ENCODE data around the gene VWC2.

The VWC2 gene

DNA sequence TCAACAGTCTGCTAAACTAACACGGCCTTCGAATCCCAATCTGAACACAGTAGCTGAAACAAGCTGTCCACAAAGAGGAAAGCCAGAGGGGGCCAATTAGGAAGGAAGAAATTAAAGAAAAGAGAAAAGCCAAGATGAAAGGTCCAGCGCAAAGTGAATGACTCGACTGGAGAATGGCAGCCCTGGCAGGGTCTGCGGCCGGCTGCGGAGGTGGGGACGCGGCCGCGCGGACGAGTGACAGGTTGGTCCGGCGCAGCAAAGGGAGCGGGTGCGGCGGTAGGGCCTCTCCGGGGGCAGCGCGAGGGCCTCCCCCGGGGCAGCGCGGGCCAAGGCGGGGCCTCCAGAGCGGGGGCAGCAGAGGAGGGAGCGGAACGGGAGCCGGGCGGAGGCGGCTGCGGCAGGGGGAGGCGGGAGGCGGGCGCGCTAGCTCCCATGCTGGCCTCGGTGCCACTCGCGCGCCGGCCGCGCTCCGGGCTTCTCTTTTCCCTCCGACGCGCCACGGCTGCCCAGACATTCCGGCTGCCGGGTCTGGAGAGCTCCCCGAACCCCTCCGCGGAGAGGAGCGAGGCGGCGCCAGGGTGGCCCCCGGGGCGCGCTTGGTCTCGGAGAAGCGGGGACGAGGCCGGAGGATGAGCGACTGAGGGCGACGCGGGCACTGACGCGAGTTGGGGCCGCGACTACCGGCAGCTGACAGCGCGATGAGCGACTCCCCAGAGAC lies at the start of gene VWC2:
VWC2 (plus strand) TSS at position 421 of the 718 bp plus-strand sequence. CDS start 1,798 bp downstream, outside the sequence.
- no peak for DNase-seq (ENCODE audit: low spot score)

DNA sequence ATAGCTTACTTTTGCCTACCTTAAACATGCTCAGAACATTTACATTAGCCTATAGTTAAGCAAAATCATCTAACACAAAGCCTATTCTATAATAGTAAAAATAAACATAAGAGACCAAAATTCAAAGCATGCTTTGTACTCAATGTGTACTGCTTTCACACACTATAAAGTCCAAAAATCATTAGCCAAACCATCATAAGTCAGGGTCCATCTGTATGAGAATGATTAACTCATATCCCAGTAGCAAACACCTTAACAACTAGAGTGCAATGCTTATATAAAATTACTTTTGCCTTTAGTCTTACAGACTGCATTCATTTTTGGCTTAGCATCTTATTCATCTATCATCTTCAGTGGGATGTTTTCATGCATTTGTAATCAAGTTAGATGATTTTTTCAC lies 49.4 kb upstream of the VWC2 start:
- no peak for DNase-seq (ENCODE audit: low spot score)

DNA sequence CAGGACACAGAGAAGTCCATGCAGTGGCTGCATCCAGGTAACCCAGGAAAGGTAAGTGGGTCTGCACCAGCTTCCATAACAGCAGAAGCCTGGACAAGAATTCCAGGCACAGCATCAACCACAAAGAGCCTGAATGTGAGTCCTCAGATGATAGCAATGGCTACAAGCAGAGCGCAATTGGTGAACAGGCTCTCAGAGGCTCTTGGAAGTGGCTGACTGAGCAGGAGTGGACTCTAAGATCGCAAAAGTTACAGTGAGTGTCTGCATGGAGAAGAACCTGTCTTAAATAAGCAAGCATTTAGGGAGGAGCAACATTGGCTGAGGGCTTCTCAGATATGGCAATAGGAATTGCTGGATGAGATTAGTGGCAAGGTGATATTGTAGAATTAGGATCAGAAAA lies 41.6 kb upstream of the VWC2 start:
- no peak for DNase-seq (ENCODE audit: low spot score)

DNA sequence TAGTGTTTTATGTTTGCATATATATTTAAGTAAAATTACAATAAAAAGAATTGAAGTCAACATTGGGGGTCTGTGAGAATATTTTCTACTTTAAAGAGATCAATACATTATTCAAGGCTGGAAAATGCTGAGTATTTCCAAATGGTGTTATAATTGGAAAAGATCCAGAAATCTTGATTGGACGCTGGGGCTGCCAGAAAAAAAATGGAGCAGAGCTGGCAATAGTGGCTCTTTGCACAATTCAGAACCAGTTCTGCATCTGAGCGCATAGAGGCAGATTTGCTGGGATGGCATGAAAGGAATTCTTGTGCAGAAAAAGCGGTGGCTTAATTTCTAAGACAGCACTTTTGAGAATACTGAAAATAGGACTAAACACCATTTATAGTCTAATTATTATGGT lies 10.8 kb upstream of the VWC2 start:
- no peak for DNase-seq (ENCODE audit: low spot score)

DNA sequence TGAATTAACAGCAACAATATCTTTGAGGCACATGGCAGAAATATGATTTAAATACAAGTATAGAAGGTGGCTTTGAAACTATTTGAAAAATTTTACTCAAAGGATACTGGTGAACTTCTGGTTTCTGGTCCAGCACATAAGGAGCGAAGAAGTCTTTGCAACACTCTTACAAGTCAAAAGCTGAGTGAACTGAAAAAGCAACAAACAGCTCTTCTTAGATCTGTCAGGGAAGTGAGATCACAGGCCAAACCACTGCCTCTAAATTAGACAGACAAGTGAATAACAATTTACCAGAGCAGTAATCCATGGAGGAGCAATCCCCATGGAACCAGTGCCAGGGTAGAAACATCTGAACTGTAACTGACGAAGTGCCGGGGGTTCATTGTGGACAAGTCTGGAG lies 9.6 kb upstream of the VWC2 start:
- DNase-seq (ENCODE audit: low spot score): no peak

DNA sequence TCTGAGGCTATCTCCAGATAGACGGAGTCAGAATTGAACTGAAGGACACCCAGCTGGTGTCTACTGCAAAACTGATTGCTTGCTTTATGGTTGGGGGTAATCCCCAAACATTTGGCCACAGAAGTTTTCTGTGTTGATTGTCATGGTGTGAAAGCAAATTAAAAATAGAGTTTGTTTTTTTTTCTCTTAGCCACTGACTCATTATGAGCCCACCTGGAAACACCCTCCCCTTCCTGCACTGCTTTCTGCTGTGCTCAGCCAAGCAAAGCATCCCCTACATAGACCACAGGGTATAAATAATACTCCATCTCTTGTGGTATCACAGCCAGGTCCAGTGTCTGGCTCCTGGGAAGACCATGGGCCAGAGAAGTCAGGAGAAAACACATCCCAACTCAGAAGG lies 6.5 kb upstream of the VWC2 start:
- no peak for DNase-seq (ENCODE audit: low spot score)

DNA sequence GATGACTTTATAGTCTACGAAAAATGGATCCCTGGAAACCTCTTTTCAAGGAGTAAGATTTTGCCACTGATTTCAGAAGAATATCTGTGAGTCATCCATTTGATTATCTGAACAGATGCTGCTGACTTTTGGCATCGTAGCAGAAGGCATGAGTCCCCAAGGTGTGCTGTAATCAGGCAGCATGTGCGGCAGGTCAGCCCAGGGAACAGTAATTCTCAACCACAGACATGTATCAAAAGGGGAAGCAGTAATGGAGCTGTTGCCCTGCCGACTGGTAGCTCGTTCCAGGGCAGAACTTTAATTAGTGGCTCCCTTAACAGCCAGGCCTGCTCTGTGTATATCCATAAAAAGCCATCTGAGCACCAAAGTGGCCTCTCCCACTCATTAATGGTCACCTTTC lies 5.7 kb upstream of the VWC2 start:
- DNase-seq (ENCODE audit: low spot score): no peak

DNA sequence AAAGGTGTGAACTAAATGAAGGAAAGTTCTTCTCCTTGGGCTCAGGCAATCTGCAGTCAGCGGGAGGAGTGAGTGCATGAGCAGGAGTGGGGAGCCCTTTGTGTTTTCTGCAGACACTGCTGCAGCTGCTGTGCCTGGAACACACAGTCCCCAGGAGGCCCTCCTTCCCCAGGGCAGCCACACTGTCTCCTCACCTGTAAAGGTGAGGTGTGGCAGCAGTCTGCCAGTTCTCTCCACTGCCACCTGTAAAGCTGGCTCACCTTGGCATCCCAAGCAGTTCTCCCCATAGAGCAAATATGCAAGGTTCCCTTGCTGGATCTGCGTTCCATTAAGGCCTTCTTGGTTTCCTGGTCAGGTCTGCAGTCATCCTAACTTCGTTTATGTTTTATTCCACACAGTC lies 5.2 kb upstream of the VWC2 start:
- no peak for DNase-seq (ENCODE audit: low spot score)

DNA sequence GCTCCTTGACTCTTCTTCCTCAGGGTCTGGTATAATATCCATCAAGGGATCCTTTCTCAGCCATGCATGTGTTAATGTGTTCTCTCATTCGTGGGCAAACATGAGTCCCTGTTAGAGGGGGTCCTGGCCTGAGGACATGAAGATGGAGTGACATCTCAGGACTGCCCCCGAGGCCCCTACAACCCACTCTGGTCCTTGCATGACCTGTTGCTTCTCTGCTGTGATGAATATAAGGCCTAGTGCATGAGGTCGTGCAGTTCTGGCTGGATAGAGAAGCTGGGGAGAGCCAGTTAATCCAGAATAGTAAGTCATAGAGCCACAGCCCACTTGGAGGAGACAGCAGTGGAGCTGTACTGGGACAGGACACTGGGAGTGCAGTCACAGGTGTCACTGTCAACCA lies 4.6 kb upstream of the VWC2 start:
- no peak for DNase-seq (ENCODE audit: low spot score)

DNA sequence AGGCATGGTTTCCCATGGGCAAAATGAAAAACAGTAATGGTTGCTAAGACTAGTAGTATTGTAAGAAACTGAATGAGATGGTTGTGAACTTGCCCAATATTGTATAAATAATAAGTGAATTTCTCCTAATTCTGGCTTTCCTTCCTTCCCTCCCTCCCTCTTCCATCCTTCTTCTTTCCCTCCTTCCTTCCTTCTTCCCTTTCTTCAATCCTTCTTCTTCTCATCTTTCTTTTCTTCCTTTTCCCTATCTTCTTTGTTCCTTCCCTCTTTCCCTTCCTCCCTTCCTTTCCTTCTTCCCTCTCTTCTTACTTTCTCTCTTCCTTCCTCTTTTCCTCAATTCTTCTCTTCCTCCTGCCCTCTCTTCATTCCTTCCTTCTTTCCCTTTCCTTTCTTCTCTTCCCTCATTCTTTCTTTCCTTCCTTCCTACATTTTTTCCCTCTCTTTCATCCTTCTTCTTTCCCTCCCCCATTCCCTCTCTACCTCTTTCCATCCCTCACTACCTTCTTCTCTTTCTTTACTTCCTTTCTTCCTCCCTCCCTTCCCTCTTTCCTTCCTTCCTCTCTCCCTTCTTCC lies 4.1 kb upstream of the VWC2 start:
- DNase-seq (ENCODE audit: low spot score): no peak

DNA sequence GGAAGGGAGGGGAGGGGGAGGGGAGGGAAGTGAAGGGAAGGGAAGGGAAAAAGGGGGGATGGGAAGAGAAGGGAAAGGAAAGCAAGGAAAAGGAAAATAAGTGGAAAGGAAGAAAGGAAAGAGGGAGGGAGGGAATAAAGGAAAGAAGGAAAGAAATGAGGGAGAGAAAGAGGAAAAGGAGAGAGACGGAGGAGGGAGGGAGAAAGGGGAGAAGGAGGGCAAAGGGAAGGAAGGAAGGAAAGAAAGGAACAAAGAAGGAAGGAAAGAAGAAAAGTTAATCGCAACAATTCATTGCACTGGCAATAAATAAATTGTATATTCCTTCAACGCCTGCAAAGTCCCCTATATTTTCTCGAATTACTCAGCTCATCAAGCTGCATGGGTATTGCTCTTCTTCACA lies 2.6 kb upstream of the VWC2 start:
- no peak for DNase-seq (ENCODE audit: low spot score)

DNA sequence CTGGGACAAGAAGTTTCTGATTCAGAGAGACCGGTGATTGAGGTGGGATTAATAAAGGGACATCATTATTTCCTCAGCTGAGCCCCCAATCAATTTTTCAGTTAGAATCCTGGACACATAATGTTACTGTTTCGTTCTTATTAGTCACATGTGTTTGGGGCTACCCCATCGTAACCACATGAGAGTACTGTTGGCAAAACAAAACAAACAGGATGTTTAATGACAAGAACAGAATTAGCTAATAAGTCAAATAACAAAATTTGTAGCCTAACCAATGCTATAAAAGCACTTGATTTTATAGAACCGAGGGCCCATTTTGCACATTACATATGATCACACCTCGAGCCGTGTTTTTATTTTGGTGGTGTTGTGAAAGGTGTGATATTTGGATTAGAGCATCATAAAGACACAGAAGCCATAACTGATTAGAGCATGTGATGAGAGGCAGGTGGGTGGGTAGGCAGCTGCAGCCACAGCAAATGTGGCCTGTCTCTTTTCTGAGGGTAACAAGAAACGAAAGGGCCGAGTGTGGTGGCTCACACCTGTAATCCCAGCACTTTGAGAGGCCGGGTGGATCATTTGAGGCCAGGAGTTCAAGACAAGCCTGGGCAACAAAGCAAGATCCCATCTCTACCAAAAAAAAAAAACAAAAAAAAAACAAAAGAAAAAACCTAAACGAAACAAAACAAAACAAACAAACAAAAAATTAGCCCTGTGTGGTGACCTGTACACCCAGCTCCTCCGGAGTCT lies 1.8 kb upstream of the VWC2 start:
- DNase-seq (ENCODE audit: low spot score): no peak

DNA sequence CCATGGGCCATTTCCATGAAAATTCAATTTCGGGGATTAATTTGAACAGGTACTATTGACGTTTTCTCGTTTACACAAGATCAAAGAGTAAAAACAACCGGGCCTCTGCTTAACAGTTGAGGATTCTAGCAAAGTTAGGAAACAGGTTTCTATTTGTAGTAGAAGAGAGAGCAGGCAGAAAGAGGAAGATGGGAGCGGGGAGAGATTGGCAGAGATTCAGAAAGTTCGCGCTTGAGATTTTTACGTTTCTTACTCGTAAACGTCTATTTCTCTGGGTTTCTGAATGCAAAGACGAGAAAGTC lies 571 bp upstream of the VWC2 start:
- no peak for DNase-seq (ENCODE audit: low spot score)

DNA sequence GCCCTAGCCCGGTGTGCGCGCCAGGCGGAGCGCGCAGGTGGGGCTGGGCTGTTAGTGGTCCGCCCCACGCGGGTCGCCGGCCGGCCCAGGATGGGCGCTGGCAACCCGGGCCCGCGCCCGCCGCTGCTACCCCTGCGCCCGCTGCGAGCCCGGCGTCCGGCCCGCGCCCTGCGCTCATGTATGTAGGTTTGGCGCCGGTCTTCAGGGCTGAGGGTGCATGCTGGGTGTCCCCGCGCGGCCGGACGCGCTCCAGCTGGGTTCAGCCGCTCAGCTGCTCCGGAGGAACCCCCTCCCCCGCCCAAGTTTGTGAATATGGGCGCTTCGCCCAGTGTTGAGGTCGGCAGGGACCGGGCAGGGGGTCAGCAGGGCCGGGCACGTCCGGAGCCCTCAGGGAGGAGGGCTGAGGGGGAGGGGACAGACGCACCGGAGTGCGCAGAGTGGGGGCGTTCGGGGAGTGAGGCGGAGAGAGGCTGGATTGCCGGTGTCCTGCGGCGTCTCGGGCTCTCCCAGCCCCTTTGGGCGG lies 559 bp downstream of the VWC2 start:
- DNase-seq (ENCODE audit: low spot score): no peak

DNA sequence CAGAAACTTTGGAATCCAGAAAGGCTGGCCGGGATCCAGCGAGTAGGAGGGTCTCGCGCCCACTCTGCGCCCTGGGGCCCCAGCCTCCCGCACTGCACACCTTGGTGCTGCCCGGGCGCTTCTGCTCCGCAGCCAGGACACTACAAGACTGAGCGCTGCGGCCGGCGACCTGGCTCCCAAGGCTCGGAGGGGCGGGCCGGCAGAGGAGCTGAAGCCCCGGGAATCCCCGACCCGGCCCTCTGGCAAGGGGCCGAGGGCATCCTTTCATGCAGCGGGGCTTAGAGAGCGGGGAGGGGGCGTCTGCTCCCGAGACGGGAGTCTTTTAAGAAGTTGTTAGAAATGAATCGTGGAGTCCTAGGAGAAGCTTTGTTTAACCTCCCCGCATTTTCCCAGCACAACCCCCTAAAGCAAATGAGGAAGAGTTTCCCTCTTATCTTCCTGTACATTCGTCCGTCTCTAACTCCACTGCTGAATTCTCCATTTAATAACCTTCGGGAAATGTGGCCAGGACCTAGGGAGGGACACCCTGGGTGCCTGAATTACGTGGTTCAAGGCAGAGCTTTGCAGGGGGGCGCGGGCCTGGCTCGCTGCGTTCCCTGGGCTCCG lies 1.1 kb downstream of the VWC2 start:
- no peak for DNase-seq (ENCODE audit: low spot score)

DNA sequence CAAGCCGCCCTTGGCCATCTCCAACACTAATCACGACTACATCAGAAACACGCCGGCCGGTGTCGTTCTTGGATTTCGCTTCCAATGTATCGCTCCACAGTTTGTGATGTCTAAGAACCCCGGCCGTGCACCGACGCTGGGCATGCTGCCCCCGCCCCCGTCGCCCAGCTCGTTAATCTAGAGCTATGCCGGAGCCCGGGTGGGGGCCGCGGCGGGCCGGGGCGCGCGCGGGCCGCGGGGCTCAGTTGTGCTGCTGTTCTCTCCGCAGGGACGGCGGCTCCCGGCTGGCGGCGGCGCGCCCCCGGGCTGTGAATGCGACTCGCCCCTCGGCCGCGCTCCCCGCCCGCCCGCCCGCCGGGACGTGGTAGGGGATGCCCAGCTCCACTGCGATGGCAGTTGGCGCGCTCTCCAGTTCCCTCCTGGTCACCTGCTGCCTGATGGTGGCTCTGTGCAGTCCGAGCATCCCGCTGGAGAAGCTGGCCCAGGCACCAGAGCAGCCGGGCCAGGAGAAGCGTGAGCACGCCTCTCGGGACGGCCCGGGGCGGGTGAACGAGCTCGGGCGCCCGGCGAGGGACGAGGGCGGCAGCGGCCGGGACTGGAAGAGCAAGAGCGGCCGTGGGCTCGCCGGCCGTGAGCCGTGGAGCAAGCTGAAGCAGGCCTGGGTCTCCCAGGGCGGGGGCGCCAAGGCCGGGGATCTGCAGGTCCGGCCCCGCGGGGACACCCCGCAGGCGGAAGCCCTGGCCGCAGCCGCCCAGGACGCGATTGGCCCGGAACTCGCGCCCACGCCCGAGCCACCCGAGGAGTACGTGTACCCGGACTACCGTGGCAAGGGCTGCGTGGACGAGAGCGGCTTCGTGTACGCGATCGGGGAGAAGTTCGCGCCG lies 1.9 kb downstream of the VWC2 start:
- no peak for DNase-seq (ENCODE audit: low spot score)

DNA sequence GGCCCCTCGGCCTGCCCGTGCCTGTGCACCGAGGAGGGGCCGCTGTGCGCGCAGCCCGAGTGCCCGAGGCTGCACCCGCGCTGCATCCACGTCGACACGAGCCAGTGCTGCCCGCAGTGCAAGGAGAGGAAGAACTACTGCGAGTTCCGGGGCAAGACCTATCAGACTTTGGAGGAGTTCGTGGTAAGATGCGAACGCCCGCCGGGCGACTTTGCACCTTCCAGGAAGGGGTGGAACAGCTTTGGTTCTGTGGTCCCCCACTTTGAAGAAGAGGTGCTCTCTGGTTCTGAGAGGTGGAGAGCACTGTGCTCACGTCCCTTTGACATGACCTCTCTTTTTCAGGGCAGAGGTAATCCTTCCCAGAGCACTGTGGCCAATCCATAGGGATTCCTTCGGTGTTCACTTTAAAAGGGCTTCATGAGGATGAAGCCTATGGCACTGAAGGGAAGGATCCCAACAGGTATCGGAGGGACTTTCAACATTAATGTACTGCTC lies 2.6 kb downstream of the VWC2 start:
- DNase-seq (ENCODE audit: low spot score): no peak

DNA sequence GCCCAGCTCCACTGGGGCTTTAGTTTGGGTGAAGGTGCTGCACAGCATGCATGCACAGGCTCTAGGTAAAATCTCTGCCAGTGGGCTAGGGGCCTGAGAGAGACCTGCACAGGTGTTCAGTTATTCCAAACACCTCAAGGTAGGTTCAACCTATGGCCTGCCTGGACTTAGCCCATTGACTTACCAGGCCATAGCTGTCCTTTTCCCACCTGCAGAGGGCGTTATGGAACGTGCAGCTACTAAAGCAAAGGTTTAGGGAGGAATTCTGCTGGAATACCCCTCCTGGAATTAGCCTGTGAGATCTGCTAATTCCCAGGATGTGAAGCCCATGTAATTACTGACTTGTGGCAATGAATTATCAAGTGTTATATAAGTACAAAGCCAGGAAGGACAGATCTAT lies 3.6 kb downstream of the VWC2 start:
- DNase-seq (ENCODE audit: low spot score): no peak

DNA sequence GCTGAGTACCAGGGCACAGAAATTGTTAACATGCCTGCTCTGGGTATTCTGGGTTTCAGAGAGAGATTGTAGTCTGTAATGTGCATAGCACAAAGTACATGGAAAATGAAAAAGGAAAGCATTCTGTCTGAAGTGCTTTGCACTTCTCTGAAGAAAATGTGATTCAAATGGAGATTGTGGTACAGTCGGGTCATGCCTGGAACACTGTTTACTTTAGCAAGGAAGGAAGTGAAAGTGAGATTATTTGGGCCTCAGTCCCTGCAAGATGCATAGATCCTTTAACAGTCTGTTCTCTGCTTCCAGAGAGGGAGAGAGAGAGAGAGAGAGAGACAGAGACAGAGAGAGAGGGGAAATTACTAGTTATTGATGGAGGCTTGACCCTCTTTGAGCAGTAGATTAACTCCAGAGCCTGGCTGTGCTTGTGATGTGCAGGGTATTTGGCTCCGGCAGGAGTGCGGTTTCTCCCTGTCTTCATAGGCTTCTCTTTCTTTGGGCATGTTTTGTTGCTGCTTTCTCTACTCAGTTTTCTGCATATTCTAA lies 5.4 kb downstream of the VWC2 start:
- no peak for DNase-seq (ENCODE audit: low spot score)

DNA sequence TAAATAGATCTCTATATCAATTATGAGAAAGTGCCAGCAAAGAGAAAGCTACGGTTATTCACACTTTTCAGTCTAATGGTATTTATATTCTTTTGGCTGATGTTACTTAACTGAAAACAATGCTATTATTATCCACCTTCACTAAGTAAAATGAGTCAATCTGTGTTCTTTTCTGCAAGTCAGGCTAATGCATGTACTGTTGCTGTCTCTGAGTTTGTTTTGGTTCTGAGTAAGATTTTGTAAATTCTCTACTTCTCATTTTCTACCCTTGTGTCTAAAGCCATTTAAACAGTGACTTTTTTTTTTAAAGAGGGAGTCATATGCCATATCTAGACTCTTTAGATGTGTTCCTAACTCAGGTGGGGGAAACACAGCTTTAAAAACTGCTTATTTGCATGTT lies 7.5 kb downstream of the VWC2 start:
- no peak for DNase-seq (ENCODE audit: low spot score)

DNA sequence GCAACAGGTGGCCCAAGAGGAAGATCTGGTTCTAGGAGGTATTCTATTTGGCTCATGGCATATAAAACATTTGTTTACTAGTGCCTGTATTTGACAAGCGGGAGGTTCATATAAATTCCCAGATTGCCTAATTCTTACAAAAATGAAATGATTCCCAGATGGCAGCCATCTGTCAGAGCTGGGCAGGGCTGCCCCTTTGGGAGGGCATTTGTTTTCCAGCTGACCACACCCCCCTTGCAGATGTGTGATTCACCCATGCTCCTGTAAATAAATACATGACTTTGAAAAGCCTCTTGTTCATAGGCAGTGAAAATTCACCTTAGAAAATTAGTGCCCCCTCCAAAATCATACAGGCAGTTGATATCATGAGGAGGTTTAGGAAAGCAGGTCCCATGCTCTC lies 8.6 kb downstream of the VWC2 start:
- DNase-seq (ENCODE audit: low spot score): no peak

DNA sequence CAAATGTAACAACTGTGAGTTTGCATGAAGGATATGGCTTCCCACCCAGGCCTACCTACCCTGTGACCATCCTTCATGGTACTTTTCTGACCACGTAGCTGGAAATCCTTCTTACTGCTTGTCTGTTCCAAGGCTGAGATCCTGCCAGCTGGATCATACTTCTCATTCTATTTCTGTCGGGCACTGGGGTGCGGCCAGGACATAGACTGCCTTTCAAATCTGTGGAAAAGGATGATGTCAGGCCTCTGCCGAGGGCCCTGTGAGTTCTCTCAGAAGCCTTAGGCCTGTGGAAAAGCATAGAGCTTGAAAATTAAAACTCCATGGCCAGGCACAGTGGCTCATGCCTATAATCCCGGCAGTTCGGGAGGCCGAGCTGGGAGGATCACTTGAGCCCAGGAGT lies 10.0 kb downstream of the VWC2 start:
- no peak for DNase-seq (ENCODE audit: low spot score)
